Stimulated activated CD8-positive, alpha-beta memory T cell treated with anti-CD3 and anti-CD28 coated beads, Interleukin-7, amount 100 ng/mL, for 48 hours (primary cell): ENCODE data around the gene CPLX3.
A peak's percentile ranks its signal among the peaks of the same experiment; 100 is the strongest.

Experiments used
- DNase-seq, 2 donors: peaks; one replicate each; pipeline ENCODE4 v3.0.0-alpha.2; 2020; ENCODE audit warnings: low read depth in 1 of 2; ENCODE audit errors: extremely low read depth in 1 of 2

Gene CPLX3

DNA sequence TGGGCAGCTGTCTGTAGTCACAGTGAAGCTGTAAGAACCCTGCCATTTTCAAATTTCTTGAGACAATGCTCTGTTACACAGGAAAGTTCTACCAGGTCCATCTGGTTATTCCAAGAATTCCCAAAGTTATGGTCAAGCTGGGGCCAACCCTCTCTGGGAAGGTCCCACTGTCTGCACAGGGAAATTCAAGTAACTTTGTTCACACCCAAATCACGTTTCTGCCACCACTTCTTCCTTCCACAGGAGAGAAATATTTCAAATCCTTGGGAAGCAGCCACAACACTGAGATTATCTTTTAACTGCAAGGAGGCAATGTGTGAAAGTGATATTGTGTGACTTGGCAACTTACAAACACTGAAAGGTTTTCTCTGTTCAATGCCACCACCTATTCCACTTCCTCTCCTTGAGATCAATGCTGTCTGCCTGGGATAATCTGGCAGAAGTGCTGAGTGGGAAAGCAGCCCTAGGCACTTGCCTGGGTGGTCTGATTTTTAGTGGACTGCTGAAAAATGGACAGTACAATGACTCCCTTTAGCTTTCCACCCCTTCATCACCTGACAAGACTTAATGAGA is 41.1 kb downstream of the CPLX3 start:
- DNase-seq, result no peak

DNA sequence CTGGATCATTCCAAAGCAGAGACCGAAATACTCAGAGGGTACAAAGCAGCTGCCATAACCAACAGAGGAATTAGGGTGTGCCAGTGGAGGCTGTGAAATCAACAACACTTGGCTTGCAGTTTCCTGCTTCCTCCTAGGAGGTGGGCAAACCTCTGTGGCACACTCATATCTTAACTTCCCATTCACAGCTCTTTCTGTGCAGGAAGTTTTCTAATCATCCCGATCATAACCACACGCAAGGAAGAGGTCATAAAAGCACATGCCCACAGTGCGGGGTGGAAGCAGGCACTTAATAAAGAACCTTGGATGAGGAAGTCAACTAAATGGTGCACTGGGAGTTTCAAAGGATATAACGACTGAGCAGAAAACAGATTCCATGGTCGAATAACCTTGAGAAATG is 41.6 kb downstream of the CPLX3 start:
- DNase-seq, result no peak

DNA sequence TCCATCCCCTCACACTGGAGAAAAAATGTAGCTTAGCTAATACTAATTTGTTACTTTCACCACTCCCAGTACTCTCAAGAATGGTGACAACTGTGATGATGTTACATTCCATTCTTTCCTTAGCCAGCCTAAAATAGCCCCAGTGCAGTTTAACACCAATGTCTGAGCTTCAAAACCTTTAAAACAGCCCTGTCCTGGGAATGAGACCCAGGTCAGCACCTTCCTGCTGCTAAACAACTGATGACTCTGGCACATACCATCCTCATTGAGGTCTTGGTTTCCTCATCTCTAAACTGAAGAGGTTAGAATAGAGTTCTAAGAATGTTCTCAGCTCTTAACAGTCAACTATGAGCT is 42.9 kb downstream of the CPLX3 start:
- no peak for DNase-seq

DNA sequence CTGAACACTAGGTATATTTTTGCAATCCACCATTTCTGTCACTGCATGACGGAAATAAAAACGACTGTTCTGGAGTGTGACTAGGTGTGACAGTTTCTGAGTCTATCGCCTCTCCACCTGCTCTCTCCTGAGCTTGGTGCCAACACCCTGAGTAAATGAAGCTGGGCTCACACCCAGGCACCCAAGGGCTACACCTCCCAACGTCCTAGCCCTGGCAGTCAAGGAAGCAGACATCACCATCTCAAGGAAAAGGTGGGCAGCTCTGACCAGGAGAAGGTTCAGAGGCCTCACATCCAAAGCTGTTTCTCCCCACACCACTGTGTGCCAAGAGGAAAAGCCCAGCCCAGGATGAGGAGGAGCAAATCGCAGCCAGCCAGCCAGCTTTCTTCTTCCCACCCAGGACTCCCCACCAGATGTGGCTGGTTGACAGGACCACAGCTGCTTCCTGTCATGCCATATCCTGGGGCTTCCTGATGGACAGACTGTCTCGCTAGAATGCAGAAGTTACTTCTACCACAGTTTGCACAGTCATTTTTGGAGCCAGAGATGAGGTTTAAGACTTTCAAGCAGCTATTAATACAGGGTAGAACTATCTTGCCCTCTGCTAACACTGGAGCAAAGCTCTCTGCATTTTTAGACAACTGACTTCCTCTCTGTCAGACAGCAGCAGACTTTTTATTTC is 43.4 kb downstream of the CPLX3 start:
- peak in 1 of 2 donors; percentile 40 for DNase-seq

DNA sequence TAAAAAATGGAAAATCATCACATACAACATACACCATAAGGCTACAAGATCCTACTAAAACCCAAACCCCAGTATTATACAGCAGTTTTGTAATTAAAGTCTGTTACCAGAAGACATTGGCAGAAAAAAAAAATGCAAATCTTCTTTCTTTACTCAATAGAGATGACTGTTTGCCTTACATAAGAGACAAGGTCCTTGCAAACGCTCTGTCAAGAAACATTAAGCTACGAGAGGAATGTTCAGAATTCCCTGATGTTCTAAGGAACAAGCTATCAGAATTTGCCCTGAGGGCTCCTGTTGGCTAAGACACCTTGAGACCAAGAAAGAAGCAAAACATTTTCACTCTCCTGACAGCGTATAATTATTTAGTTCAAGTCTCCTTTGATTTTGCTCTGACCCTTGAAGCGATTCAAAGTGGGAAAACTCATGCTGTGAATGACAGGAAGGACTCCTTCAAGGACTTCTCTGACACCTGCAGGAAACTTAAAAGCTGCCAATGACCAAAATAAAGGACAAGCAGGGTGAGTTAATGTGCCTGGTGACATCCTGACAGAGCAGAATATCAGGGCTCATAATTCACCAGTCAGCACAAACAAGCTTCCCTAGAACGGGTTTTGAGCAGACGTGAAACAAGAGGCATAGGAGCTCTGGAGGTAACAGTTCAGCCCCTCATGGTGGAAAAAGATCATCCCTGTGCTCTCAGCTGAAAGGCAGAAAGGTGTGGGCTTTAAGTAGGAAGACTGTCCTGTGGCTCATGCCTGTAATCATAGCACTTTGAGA is 44.2 kb downstream of the CPLX3 start:
- DNase-seq, result no peak

DNA sequence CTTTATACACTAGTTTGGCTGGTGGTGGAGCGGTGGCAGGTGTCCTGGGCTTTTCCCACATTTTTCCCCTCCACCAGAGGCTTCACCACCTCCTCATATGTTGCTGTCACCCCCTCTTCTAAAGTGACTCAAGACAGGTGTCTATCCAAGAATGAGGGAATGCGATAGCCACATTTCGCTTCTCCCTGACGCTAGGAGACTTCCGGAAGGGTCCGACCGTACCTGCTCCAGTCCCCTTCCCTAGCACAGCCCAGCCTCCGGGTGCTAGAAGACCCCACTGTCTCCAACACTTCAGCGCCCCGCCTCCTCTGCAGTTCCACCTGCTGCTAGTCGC is 46.2 kb downstream of the CPLX3 start:
- DNase-seq, result no peak

DNA sequence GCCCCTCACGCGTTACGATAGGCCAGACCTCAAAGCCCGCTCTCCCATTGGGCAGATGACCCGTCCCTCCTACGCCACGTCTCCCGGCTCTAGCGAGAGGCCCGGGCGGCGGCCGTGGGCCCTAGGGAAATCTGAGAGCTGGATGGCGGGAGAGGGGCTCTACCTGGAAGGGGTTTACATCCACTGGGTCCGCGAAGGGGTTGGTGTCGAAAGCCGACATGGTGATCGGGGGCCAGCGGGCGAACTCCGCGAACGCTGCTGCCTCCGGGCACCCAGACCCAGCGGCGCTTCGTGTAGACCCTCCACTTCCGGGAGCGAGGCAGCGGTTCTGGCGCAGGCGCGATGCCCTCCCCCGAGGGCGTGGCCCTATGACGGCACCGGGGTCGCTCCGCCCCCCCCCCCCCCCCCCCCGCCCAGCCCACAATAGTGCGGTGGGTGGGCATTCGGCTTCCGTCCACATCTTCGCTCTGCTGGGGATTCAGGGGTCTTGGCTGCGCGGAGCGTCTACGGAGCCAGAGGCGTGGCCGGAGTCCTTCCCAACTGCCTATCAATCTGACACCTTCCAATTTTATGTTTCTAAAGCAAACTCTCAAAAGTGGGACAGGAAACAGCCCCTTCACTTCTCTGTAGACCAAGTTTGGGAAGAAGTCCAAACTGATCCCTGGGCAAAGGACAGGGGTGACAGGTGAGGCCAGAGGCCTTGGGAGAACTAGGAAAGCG is 46.8 kb downstream of the CPLX3 start, which contains the start of gene SCAMP2:
TSS of gene SCAMP2 (minus strand) at position 330 of the 720 bp plus-strand sequence. CDS start at position 220, 110 bp downstream.
- DNase-seq, result peak; percentile 79 to 91

DNA sequence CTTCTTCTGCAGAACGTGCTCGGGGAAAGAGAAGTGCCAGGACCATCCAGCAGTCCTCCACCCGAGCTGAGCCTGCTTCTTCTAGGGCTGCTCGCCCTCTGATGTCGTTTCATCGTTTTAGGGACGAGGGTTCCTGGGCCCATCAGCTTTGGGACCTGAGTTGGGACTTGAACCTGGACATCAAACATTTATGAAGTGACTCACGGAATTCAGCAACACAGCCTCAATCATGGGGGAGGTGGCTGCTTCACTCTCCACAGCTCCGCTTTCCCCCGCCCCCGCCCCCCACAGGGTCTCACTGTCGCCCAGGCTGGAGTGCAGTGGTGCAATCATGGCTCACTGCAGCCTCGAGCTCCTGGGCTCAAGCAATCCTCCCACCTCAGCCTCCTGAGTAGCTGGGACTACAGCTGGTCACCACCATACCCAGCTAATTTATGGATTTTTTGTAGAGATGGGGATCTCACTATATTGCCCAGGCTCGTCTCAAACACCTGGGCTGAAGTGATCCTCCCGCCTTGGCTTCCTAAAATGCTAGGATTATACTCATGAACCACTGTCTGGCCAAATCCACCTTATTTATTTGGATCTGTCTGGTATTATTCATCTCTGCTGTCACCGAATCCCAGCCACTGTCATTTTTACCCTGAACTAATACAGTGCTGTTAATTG is 47.5 kb downstream of the CPLX3 start:
- DNase-seq, result no peak

DNA sequence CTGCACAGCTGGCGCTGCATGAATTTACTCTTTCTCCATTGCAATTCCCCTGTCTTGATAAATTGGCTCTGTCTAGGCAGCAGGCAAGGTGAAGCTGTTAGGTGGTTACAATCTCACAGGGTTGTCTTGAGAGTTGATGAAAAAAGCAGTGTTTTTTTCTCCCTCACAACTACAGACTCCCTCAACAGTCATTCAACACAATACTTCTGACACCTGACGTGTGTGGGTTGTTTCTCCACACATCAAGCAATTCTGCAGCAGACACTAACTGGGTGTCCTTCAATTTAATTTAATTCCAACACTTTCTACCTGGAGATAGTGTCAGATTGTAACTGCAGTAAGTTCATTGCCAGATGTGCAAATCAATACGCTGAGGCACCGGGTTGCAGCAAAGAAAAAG is 51.8 kb downstream of the CPLX3 start:
- no peak for DNase-seq
